Sigmoid colon (tissue), 7 donors: ENCODE measurements around the gene NOL12. TPM values are rescaled to one million over a fixed set of nuclear protein-coding genes. Genes with fewer than 3 reads are reported as not detected.
A peak's percentile ranks its signal among the peaks of the same experiment; 100 is the strongest.

ENCODE experiments used
- DNase-seq: peaks from one replicate; pipeline ENCODE4 v3.0.0-alpha.2; 2019
- H3K27ac ChIP-seq, 4 donors: fragments of 200-600 bp; sonication (generic); one replicate each; pipeline ENCODE4 v1.5.1; 2016 to 2019; ENCODE audit warnings: mild to moderate bottlenecking in 1 of 4
- H3K27me3 ChIP-seq, 3 donors: fragments of 200-600 bp; sonication (generic); one replicate each; pipeline ENCODE4 v1.5.1; 2019; ENCODE audit warnings: mild to moderate bottlenecking in 1 of 3
- H3K36me3 ChIP-seq, 4 donors: fragments of 200-600 bp; sonication (generic); one replicate each; pipeline ENCODE4 v1.5.1; 2016 to 2019
- H3K4me1 ChIP-seq, 4 donors: fragments of 200-600 bp; sonication (generic); one replicate each; pipeline ENCODE4 v1.5.1; 2017 to 2019
- H3K4me3 ChIP-seq, 4 donors: fragments of 200-600 bp; sonication (generic); one replicate each; pipeline ENCODE4 v1.5.1; 2017 to 2019; ENCODE audit warnings: mild to moderate bottlenecking in 2 of 4, moderate library complexity in 1 of 4
- H3K9me3 ChIP-seq, 4 donors: fragments of 200-600 bp in 3 of 4; sonication (generic) in 3 of 4; one replicate each; pipeline versions ENCODE4 v1.5.1 to v1.6.1; 2013 to 2019
- EP300 ChIP-seq, 4 donors: sonication (generic); formaldehyde crosslinking; IDR thresholded peaks; one replicate each; pipeline ENCODE4 v1.6.1; 2017; ENCODE audit warnings: antibody characterized with exemption in 4 of 4
- POLR2A ChIP-seq, 2 donors: fragments of 450-650 bp; IDR thresholded peaks; one replicate each; pipeline ENCODE4 v1.6.1; 2016; ENCODE audit warnings: antibody characterized with exemption in 2 of 2, mild to moderate bottlenecking in 2 of 2, moderate library complexity in 2 of 2
- POLR2AphosphoS5 ChIP-seq, 4 donors: sonication (generic); formaldehyde crosslinking; IDR thresholded peaks; one replicate each; pipeline ENCODE4 v1.6.1; 2017; ENCODE audit warnings: antibody characterized with exemption in 4 of 4
- WGBS, 2 donors: extraction: QIAGEN DNeasy Blood & Tissue Kit; methylation state at CpG; one replicate each; pipeline ENCODE4 v1.1.7; 2013; 5-methylcytosine and 5-hydroxymethylcytosine counted together
- intact Hi-C: fragments of 100-400 bp; cut with DNase I; formaldehyde crosslinking; loops from one replicate; pipeline ENCODE4 v1.15.1; 2023
- polyA plus RNA-seq, 3 donors: library from polyadenylated mRNA; stranded (reverse); fragments of 200-250 nt; gene quantifications; one replicate each; pipeline ENCODE4 v1.2.3, GENCODE V29; 2013
- total RNA-seq, 4 donors: library from RNA; depleted of rRNA; stranded (reverse); fragments of >200 nt; gene quantifications; one replicate each; pipeline ENCODE4 v1.1.0, GENCODE V29; 2016
- TF ChIP-seq, protein P1 (sequence below), 4 experiments: fragments of 450-650 bp in 3 of 4; fragments of 200-600 bp in 1 of 4; IDR thresholded peaks; one replicate each; pipeline ENCODE4 v1.5.1; 2016 to 2019; ENCODE audit warnings: antibody characterized with exemption in 4 of 4, mild to moderate bottlenecking in 3 of 4, moderate library complexity in 2 of 4
- donor health status: healthy with polysubstance abuse.
- donor health status: Bipolar disorder and iron deficiency.
- donor health status: healthy.

Gene NOL12
- total and polyA plus RNA-seq, 7 donors = 10.7 to 41.4 (median 28.2) TPM

DNA sequence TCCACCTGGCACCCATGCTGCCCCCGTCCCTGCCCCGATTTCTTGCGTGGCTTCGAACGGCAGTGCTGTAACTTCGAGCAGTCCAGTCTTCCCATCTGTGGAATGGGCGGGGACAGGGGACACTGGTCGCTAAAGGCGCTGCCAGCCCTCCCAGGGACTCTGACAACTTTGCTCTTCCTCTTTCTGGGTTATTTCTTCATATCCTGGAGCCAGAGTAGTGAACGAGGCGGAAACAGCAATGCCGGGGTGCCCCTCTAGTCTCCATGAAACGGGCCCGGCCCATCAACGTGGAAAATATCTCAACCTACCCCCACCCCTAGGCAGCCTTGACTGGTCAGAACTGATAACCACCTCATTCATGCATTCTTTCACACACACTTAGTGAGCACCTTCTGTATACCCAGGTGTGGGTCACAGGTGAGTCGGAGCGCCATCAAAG, 53.5 kb downstream of the NOL12 start:
- no peaks in the 10 kb centered on the region for H3K9me3 ChIP-seq
- peak overlapping the region; percentile 38 to 98 (median 72) for H3K27ac ChIP-seq
- intact Hi-C loops = loop anchor here (2.0 to 5.0 kb wide), 2 partner anchors 53 to 542 kb away; partner anchors contain the start of gene NOL12
- H3K36me3 ChIP-seq = no peaks in the 10 kb centered on the region
- no peaks in the 10 kb centered on the region for H3K27me3 ChIP-seq
- TF ChIP-seq, protein P1, sequence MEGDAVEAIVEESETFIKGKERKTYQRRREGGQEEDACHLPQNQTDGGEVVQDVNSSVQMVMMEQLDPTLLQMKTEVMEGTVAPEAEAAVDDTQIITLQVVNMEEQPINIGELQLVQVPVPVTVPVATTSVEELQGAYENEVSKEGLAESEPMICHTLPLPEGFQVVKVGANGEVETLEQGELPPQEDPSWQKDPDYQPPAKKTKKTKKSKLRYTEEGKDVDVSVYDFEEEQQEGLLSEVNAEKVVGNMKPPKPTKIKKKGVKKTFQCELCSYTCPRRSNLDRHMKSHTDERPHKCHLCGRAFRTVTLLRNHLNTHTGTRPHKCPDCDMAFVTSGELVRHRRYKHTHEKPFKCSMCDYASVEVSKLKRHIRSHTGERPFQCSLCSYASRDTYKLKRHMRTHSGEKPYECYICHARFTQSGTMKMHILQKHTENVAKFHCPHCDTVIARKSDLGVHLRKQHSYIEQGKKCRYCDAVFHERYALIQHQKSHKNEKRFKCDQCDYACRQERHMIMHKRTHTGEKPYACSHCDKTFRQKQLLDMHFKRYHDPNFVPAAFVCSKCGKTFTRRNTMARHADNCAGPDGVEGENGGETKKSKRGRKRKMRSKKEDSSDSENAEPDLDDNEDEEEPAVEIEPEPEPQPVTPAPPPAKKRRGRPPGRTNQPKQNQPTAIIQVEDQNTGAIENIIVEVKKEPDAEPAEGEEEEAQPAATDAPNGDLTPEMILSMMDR (IDR thresholded peaks at IDR 0.05) = no peak
- TF ChIP-seq EP300 (IDR thresholded peaks at IDR 0.05) (no peak), POLR2AphosphoS5 (IDR thresholded peaks at IDR 0.05) (no peak), POLR2A (IDR thresholded peaks at IDR 0.05) (no peak)
- peaks cover 0 to 57% (median 47%) of the 10 kb centered on the region in 4 donors for H3K4me1 ChIP-seq
- H3K4me3 ChIP-seq = no peak overlapping the region
- 75 to 82% methylated on average over 17 of the region's 17 CpGs for WGBS, 2 donors
- DNase-seq = no peak

DNA sequence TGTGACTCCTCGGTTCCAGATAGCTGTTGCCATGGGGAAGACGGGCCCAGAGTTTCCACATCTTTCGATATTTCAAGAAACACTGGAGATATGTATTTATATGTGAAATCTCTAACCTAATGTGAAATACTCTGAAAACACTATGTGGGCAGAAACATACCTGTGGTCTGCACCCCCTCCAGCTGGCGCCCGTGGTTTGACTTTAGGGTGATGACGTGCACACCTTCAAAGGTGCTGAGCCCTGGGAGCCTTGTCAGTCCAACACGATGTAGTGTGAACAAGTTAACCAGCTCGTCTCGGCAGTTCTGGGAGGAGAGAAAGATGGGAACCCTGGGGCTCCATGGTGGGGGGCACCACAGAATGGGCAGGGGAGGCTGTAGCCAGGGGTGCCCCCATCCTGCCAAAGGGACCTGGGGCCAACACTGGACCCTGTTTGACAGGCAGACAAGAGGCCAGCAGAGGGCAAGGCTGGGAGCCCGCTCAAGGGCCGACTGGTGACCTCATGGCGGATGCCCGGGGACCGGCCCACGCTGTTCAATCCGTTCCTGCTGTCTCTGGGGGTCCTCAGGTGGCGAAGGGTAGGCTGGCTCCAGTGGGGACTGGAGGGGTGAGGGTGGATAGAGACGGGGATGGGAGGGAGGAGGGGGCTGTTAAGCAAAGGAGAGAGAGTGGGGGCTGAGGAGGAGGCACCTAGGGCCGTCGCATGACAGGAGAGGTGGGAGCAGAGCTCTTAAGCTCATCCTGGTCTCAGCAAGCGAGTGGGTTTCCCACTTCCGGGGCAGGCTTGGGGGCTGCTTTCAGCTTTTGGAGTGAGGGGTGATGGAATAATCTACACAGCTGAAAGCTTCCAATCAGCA, 54.5 kb downstream of the NOL12 start:
- WGBS, 2 donors = 76 to 77% methylated on average over 22 of the region's 22 CpGs
- Histone ChIP-seq H3K27ac (peak overlapping the region; percentile 66 to 98 (median 96)), H3K4me3 (no peak overlapping the region), H3K4me1 (peaks cover 0 to 67% (median 56%) of the 10 kb centered on the region in 4 donors), H3K27me3 (no peaks in the 10 kb centered on the region), H3K9me3 (no peaks in the 10 kb centered on the region), H3K36me3 (no peaks in the 10 kb centered on the region)
- TF ChIP-seq POLR2A (IDR thresholded peaks at IDR 0.05) (no peak), POLR2AphosphoS5 (IDR thresholded peaks at IDR 0.05) (no peak), EP300 (IDR thresholded peaks at IDR 0.05) (no peak)
- TF ChIP-seq, protein P1 (IDR thresholded peaks at IDR 0.05) = no peak
- no peak for DNase-seq
- intact Hi-C loops = loop anchor here (2.0 to 5.0 kb wide), 2 partner anchors 54 to 543 kb away; partner anchors contain the start of gene NOL12

DNA sequence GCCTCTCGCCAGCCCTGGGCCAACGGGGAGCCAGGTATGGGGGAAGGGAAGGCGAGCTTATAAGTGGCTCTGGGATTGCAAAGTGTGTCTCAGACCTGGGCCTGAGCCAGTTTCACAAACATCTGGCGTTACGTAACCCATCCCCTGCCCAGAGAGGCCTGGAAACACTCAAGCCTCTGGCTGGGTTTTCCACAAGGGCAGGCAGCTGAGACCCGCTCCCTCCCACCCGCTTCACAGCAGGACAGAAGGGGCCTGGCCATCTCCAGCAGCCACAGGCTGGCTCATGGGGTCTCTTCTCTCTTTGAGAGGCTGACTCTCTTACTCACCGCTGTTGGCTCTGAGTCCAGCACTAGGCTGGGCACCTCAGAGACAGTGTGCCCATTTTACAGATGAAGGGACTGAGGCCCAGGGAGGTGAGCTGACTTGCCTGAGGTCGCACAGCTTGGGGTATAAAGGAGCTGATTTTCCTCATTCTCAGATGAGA, 55.2 kb downstream of the NOL12 start:
- peaks cover 0 to 67% (median 57%) of the 10 kb centered on the region in 4 donors for H3K4me1 ChIP-seq
- H3K4me3 ChIP-seq = no peak overlapping the region
- no peaks in the 10 kb centered on the region for H3K9me3 ChIP-seq
- peak overlapping the region; percentile 66 to 98 (median 96) for H3K27ac ChIP-seq
- DNase-seq = peak; percentile 99
- intact Hi-C loops = loop anchor here (2.0 to 5.0 kb wide), 2 partner anchors 55 to 544 kb away; partner anchors contain the start of gene NOL12
- 50 to 62% methylated on average over 9 of the region's 9 CpGs for WGBS, 2 donors
- H3K27me3 ChIP-seq = no peaks in the 10 kb centered on the region
- H3K36me3 ChIP-seq = no peaks in the 10 kb centered on the region
- TF ChIP-seq POLR2AphosphoS5 (IDR thresholded peaks at IDR 0.05) (peak; percentile 95 to 98 (median 98)), POLR2A (IDR thresholded peaks at IDR 0.05) (no peak), EP300 (IDR thresholded peaks at IDR 0.05) (peak; percentile 52 to 94 (median 92))
- TF ChIP-seq, protein P1 (IDR thresholded peaks at IDR 0.05) = no peak

DNA sequence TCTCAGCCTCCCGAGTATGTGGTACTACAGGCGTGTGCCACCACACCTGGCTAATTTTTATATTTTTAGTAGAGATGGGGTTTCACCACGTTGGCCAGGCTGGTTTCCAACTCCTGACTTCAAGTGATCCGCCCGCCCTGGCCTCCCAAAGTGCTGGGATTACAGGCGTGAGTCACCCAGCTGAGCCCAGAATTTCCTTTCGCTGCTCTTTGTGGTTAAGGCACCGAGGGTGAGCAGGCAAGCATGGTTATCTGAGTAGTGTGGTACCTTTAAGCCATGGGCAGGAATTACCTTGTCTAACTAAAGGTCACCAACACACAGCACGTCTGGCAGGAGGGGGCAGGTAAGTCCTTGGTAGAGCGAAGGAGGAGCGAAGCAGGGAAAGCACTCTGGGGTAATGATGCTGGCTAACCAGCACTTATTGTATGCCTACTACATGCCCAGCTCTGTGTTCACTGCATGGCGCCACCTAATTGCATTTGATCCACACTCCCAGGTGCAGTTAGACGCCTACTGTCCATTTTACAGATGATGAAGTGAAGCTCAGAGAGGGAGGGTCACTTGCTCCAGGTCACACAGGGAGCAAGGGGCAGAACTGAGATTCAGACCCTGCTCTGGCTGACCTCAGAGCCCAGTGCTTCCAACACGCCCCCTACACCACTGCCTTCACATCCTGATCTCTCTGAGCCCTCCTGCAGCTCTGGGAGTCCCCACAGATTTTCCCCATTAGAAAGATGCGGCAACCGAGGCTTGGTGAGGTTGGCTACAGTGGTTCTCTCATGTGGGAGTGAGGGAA, 56.4 kb downstream of the NOL12 start:
- DNase-seq = peak; percentile 89
- intact Hi-C loops = loop anchor here (5.0 kb wide), 1 partner anchor 545 kb away; no protein-coding TSS in a partner anchor
- Histone ChIP-seq H3K4me1 (peaks cover 0 to 75% (median 66%) of the 10 kb centered on the region in 4 donors), H3K4me3 (no peak overlapping the region), H3K9me3 (no peaks in the 10 kb centered on the region), H3K27me3 (no peaks in the 10 kb centered on the region), H3K36me3 (no peaks in the 10 kb centered on the region), H3K27ac (peak overlapping the region; percentile 88 to 98 (median 96))
- TF ChIP-seq EP300 (IDR thresholded peaks at IDR 0.05) (peak in 1 of 4 donors; percentile 7), POLR2A (IDR thresholded peaks at IDR 0.05) (no peak), POLR2AphosphoS5 (IDR thresholded peaks at IDR 0.05) (peak in 3 of 4 donors; percentile 36 to 62 (median 59))
- TF ChIP-seq, protein P1 (IDR thresholded peaks at IDR 0.05) = peak in 1 of 4 experiments; percentile 15
- 69 to 70% methylated on average over 16 of the region's 16 CpGs for whole genome bisulfite sequencing, 2 donors
